Gastrocnemius medialis (tissue), 4 donors: ENCODE results near the gene LRMDA. TPM values are rescaled to one million over a fixed set of nuclear protein-coding genes. Genes with fewer than 3 reads are reported as not detected.

Experiments
- ATAC-seq, 2 donors: fragments of 150-250 bp; one replicate each; pipeline ENCODE4 v1.9.1; 2016
- DNase-seq, 2 donors: peaks; one replicate each; pipeline ENCODE4 v3.0.0-alpha.2; 2019
- H3K27ac ChIP-seq, 4 donors: fragments of 200-600 bp; sonication (generic); 1 replicate in 1 of 4; 2 replicates in 3 of 4; pipeline ENCODE4 v1.5.1; 2016 to 2018; ENCODE audit warnings: mild to moderate bottlenecking in 2 of 4, moderate library complexity in 1 of 4
- H3K27me3 ChIP-seq, 3 donors: fragments of 200-600 bp; sonication (generic) in 2 of 3; 1 replicate in 1 of 3; 2 replicates in 2 of 3; pipeline versions ENCODE4 v1.5.1 to v1.6.0; 2016 to 2019; ENCODE audit warnings: mild to moderate bottlenecking in 1 of 3, moderate library complexity in 1 of 3
- H3K36me3 ChIP-seq, 2 donors: fragments of 200-600 bp; sonication (generic) in 1 of 2; one replicate each; pipeline ENCODE4 v1.5.1; 2017 to 2018
- H3K4me1 ChIP-seq, 2 donors: fragments of 200-600 bp; sonication (generic) in 1 of 2; one replicate each; pipeline ENCODE4 v1.5.1; 2016 to 2017; ENCODE audit warnings: mild to moderate bottlenecking in 2 of 2
- H3K4me3 ChIP-seq, 4 donors: fragments of 200-600 bp; sonication (generic) in 3 of 4; 1 replicate in 1 of 4; 2 replicates in 3 of 4; pipeline ENCODE4 v1.5.1; 2016 to 2019; ENCODE audit warnings: mild to moderate bottlenecking in 2 of 4
- H3K9me3 ChIP-seq, 3 donors: fragments of 200-600 bp; sonication (generic) in 2 of 3; 1 replicate in 1 of 3; 2 replicates in 2 of 3; pipeline ENCODE4 v1.5.1; 2016 to 2019
- POLR2A ChIP-seq, 2 donors: fragments of 450-650 bp; IDR thresholded peaks; one replicate each; pipeline ENCODE4 v1.6.1; 2017; ENCODE audit warnings: antibody characterized with exemption in 2 of 2, mild to moderate bottlenecking in 2 of 2, moderate library complexity in 2 of 2
- in situ Hi-C, 4 donors: fragments of 200-750 bp; cut with MboI; loops; one replicate each; pipeline versions ENCODE4 v1.15.0 to v1.8.0; 2017; ENCODE audit warnings: low sequenced_read_pairs in 4 of 4
- intact Hi-C: fragments of 100-400 bp; cut with DNase I; formaldehyde crosslinking; loops from one replicate; pipeline ENCODE4 v1.15.1; 2023; ENCODE audit warnings: low total_unique reads
- total RNA-seq, 4 donors: library from RNA; depleted of rRNA; stranded (reverse); fragments of >200 nt; gene quantifications; one replicate each; pipeline versions ENCODE4 v1.1.0 to v1.2.3, GENCODE V29; 2016
- TF ChIP-seq, protein P1 (sequence below), 5 experiments: fragments of 450-650 bp in 3 of 5; fragments of 200-600 bp in 2 of 5; sonication (generic) in 2 of 5; IDR thresholded peaks in 4 of 5; conservative IDR thresholded peaks in 1 of 5; 1 replicate in 4 of 5; 2 replicates in 1 of 5; pipeline ENCODE4 v1.5.1; 2016 to 2019; ENCODE audit warnings: antibody characterized with exemption in 5 of 5, mild to moderate bottlenecking in 3 of 5, moderate library complexity in 3 of 5

The LRMDA gene
- total RNA-seq, 4 donors from 2014 or later: 0.80 to 4.5 (median 1.4) TPM

DNA sequence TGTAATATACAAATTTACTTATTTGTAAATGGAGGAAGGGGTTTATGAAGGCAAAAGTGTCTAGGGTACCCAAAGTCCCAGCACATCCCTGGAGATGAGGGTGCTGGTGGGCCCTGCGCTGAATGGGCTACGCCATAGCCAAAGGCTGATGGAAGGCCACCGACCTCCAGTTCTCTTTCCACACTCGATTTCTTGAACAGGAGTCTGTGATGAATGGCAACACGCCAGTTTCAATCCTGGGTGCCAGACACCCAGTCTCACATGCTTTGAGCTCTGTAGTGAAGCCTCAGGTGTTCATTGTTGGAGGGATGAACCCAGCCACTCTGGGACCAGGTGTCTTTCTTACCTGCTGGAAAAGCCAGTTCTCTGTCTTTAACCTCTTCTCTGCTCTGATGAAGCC, 752 bp downstream of the LRMDA start:
- no peak for ATAC-seq
- Histone ChIP-seq H3K4me3 (peak overlapping the region; percentile 55 to 75 (median 58)), H3K27ac (no peak overlapping the region), H3K9me3 (no peaks in the 10 kb centered on the region), H3K4me1 (peaks cover 0 to 3% of the 10 kb centered on the region in 2 donors), H3K36me3 (no peaks in the 10 kb centered on the region), H3K27me3 (peaks cover 0 to 13% (median 5%) of the 10 kb centered on the region in 3 donors)
- in situ Hi-C loops: no loop called here
- DNase-seq: no peak
- TF ChIP-seq, protein P1, sequence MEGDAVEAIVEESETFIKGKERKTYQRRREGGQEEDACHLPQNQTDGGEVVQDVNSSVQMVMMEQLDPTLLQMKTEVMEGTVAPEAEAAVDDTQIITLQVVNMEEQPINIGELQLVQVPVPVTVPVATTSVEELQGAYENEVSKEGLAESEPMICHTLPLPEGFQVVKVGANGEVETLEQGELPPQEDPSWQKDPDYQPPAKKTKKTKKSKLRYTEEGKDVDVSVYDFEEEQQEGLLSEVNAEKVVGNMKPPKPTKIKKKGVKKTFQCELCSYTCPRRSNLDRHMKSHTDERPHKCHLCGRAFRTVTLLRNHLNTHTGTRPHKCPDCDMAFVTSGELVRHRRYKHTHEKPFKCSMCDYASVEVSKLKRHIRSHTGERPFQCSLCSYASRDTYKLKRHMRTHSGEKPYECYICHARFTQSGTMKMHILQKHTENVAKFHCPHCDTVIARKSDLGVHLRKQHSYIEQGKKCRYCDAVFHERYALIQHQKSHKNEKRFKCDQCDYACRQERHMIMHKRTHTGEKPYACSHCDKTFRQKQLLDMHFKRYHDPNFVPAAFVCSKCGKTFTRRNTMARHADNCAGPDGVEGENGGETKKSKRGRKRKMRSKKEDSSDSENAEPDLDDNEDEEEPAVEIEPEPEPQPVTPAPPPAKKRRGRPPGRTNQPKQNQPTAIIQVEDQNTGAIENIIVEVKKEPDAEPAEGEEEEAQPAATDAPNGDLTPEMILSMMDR (IDR thresholded peaks at IDR 0.05 in 4 of 5, conservative IDR thresholded peaks at IDR 0.05 in 1 of 5): no peak
- TF ChIP-seq POLR2A (IDR thresholded peaks at IDR 0.05): no peak
- intact Hi-C loops: no loop called here

DNA sequence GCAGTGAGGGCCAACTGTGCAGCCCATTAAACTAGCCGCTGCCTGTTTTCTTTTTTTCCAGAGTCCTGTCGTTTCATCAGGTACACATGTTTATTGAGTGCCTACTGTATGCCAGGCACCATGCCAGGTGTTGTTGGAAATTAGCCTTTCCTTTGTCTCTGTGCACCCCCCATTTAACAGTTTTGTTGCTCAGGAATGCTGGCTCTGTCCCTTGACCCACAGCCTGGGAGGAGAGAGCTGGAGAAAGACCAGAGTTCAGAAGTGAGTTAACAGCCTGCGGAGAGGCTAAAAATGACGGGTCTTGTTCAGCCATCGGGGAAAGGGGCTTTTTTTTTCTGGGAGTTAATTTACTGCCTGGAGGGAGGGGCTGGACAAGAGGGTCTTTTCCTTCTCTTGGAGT, 1.3 kb downstream of the LRMDA start:
- intact Hi-C loops: no loop called here
- ATAC-seq: no peak
- TF ChIP-seq POLR2A (IDR thresholded peaks at IDR 0.05): no peak
- TF ChIP-seq, protein P1 (IDR thresholded peaks at IDR 0.05 in 4 of 5, conservative IDR thresholded peaks at IDR 0.05 in 1 of 5): no peak
- Histone ChIP-seq H3K27ac (no peak overlapping the region), H3K4me1 (peaks cover 0 to 3% of the 10 kb centered on the region in 2 donors), H3K27me3 (peaks cover 0 to 13% (median 5%) of the 10 kb centered on the region in 3 donors), H3K4me3 (no peak overlapping the region), H3K9me3 (no peaks in the 10 kb centered on the region), H3K36me3 (no peaks in the 10 kb centered on the region)
- DNase-seq: no peak
- in situ Hi-C loops: no loop called here

GRCh38 chr10:75433216-75433615, 1.8 kb downstream of the LRMDA start:
- DNase-seq: no peak
- no peak overlapping the region for H3K27ac ChIP-seq
- peaks cover 0 to 3% of the 10 kb centered on the region in 2 donors for H3K4me1 ChIP-seq
- no peak for ATAC-seq
- no peak overlapping the region for H3K4me3 ChIP-seq
- intact Hi-C loops: no loop called here
- in situ Hi-C loops: no loop called here
- H3K36me3 ChIP-seq: no peaks in the 10 kb centered on the region
- no peaks in the 10 kb centered on the region for H3K9me3 ChIP-seq
- no peak for TF ChIP-seq POLR2A (IDR thresholded peaks at IDR 0.05)
- TF ChIP-seq, protein P1 (IDR thresholded peaks at IDR 0.05 in 4 of 5, conservative IDR thresholded peaks at IDR 0.05 in 1 of 5): no peak
- peaks cover 0 to 13% (median 5%) of the 10 kb centered on the region in 3 donors for H3K27me3 ChIP-seq

GRCh38 chr10:75434291-75434690, 2.9 kb downstream of the LRMDA start:
- H3K4me3 ChIP-seq: no peak overlapping the region
- H3K27me3 ChIP-seq: peaks cover 0 to 13% (median 5%) of the 10 kb centered on the region in 3 donors
- TF ChIP-seq, protein P1 (IDR thresholded peaks at IDR 0.05 in 4 of 5, conservative IDR thresholded peaks at IDR 0.05 in 1 of 5): no peak
- no peak for TF ChIP-seq POLR2A (IDR thresholded peaks at IDR 0.05)
- ATAC-seq: no peak
- H3K27ac ChIP-seq: no peak overlapping the region
- no peaks in the 10 kb centered on the region for H3K9me3 ChIP-seq
- no peak for DNase-seq
- in situ Hi-C loops: no loop called here
- H3K36me3 ChIP-seq: no peaks in the 10 kb centered on the region
- intact Hi-C loops: no loop called here
- H3K4me1 ChIP-seq: peaks cover 0 to 3% of the 10 kb centered on the region in 2 donors

- ATAC-seq: no peak
- Histone ChIP-seq H3K4me1 (peaks cover 0 to 3% of the 10 kb centered on the region in 2 donors), H3K4me3 (no peak overlapping the region), H3K36me3 (no peaks in the 10 kb centered on the region), H3K9me3 (no peaks in the 10 kb centered on the region), H3K27me3 (peaks cover 0 to 13% (median 5%) of the 10 kb centered on the region in 3 donors), H3K27ac (no peak overlapping the region)
- in situ Hi-C loops: no loop called here
- intact Hi-C loops: no loop called here
- DNase-seq: no peak
- TF ChIP-seq POLR2A (IDR thresholded peaks at IDR 0.05): no peak
- TF ChIP-seq, protein P1 (IDR thresholded peaks at IDR 0.05 in 4 of 5, conservative IDR thresholded peaks at IDR 0.05 in 1 of 5): no peak
Measured at GRCh38 chr10:75435291-75435690, 3.9 kb downstream of the LRMDA start.
